OCI-LY1 (cell line): ENCODE measurements around the gene GPX7.

Experiments used
- CTCF ChIP-seq: fragments of 200-600 bp; sonication (generic), shearing (Covaris generic); IDR thresholded peaks from 2 replicates; pipeline ENCODE4 v1.5.1; 2017; ENCODE audit warnings: mild to moderate bottlenecking, antibody characterized with exemption, low read length, moderate library complexity, mixed read lengths
- EZH2 ChIP-seq: fragments of 200-600 bp; sonication (generic), shearing (Covaris generic); IDR thresholded peaks from 2 replicates; pipeline ENCODE4 v1.8.0; 2017; ENCODE audit warnings: borderline replicate concordance, mixed run types, mild to moderate bottlenecking, antibody characterized with exemption, low read length, moderate library complexity, mixed read lengths

DNA sequence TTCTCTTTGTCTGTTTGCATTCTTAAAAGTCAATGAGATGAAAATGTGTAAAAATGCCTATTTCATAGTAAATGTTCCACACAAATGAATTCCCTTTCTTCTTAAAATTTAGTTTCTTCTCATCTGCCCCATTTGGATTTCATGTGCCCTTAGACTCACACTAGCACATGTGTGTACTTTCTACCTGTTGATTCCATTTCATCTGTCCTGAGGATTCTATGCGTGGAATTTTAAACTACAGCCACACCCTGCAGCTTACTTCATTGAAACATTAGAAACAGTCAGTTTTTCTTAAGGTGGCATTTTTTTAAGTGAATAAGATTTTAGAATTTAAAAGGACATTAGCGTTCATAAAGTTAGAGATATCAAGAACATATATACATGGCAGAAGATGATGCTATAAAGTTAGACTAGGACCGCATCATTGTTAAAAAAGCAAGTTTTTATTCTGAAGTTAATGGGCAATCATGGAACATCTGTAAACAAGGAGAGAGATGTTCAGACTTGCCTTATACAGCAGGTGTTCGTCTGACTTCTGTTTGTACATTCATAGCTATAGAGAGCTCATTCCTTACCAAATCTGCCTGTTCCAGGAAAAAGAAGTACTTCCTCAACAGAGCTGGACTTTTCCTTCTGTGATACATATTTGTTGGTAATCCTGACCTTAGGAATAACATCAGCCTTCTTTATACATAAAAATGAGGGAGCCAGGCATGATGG lies 45.4 kb upstream of the GPX7 start:
- TF ChIP-seq EZH2, result no peak
- TF ChIP-seq CTCF, result no peak
